T-helper 2 cell treated with Interferon-gamma antibody and Interleukin-4, amounts not matched to agents 5 μg/mL and 100 μg/mL, for 36 hours (primary cell): Measurements from ENCODE around the gene EDARADD.
"Not testable (repeated sequence)": the region's sequence is repeated elsewhere in the genome, so short reads cannot be mapped to it uniquely, and the experiment has no call there.

Source experiments
- DNase-seq: peaks from one replicate; pipeline ENCODE4 v3.0.0; 2021; ENCODE audit warnings: low spot score
- H3K27ac Mint-ChIP-seq: one replicate; pipeline ENCODE4 v1.8.0; 2021; ENCODE audit warnings: mild to moderate bottlenecking, mixed read lengths
- H3K27me3 Mint-ChIP-seq: one replicate; pipeline ENCODE4 v1.8.0; 2021; ENCODE audit warnings: low read depth, mixed read lengths
- H3K36me3 Mint-ChIP-seq: one replicate; pipeline ENCODE4 v1.8.0; 2021; ENCODE audit warnings: low read depth, mixed read lengths
- H3K4me1 Mint-ChIP-seq: one replicate; pipeline ENCODE4 v1.8.0; 2021; ENCODE audit warnings: low read depth, mixed read lengths
- H3K4me3 Mint-ChIP-seq: one replicate; pipeline ENCODE4 v1.8.0; 2022; ENCODE audit warnings: mild to moderate bottlenecking, moderate library complexity, mixed read lengths
- H3K9me3 Mint-ChIP-seq: one replicate; pipeline ENCODE4 v1.8.0; 2021; ENCODE audit warnings: mixed read lengths

The EDARADD gene

GRCh38 chr1:236393681-236394481 is at the start of gene EDARADD:
Gene EDARADD (plus strand): TSS chr1:236394286. CDS start chr1:236394445, 159 bp downstream.
- peak within 1 kb of the TSS; percentile 91 for H3K27ac Mint-ChIP-seq
- no peaks in the 10 kb centered on the region for H3K9me3 Mint-ChIP-seq
- peaks cover 31% of the 10 kb centered on the region for H3K4me1 Mint-ChIP-seq
- H3K27me3 Mint-ChIP-seq, result peaks cover 10% of the 10 kb centered on the region
- H3K36me3 Mint-ChIP-seq, result peaks cover 9% of the 10 kb centered on the region
- DNase-seq, result peak; percentile 25
- peak within 1 kb of the TSS; percentile 92 for H3K4me3 Mint-ChIP-seq

GRCh38 chr1:236345728-236346127 is 48.4 kb upstream of the EDARADD start:
- Mint-ChIP-seq H3K36me3 (no peaks in the 10 kb centered on the region), H3K27me3 (peaks cover 13% of the 10 kb centered on the region), H3K9me3 (no peaks in the 10 kb centered on the region), H3K4me1 (no peaks in the 10 kb centered on the region), H3K27ac (no peak overlapping the region), H3K4me3 (no peak overlapping the region)
- no peak for DNase-seq

GRCh38 chr1:236348071-236348470 is 46.0 kb upstream of the EDARADD start:
- no peaks in the 10 kb centered on the region for H3K36me3 Mint-ChIP-seq
- H3K4me1 Mint-ChIP-seq, result no peaks in the 10 kb centered on the region
- H3K27ac Mint-ChIP-seq, result no peak overlapping the region
- H3K27me3 Mint-ChIP-seq, result peaks cover 10% of the 10 kb centered on the region
- DNase-seq, result no peak
- H3K4me3 Mint-ChIP-seq, result no peak overlapping the region
- H3K9me3 Mint-ChIP-seq, result no peaks in the 10 kb centered on the region

GRCh38 chr1:236350308-236350707 is 43.8 kb upstream of the EDARADD start:
- peaks cover 10% of the 10 kb centered on the region for H3K27me3 Mint-ChIP-seq
- no peaks in the 10 kb centered on the region for H3K36me3 Mint-ChIP-seq
- H3K4me1 Mint-ChIP-seq, result no peaks in the 10 kb centered on the region
- no peak overlapping the region for H3K27ac Mint-ChIP-seq
- no peak overlapping the region for H3K4me3 Mint-ChIP-seq
- no peak for DNase-seq
- no peaks in the 10 kb centered on the region for H3K9me3 Mint-ChIP-seq

GRCh38 chr1:236351875-236352573 is 42.1 kb upstream of the EDARADD start:
- peaks cover 10% of the 10 kb centered on the region for H3K27me3 Mint-ChIP-seq
- H3K27ac Mint-ChIP-seq, result no peak overlapping the region
- no peaks in the 10 kb centered on the region for H3K4me1 Mint-ChIP-seq
- H3K9me3 Mint-ChIP-seq, result no peaks in the 10 kb centered on the region
- no peaks in the 10 kb centered on the region for H3K36me3 Mint-ChIP-seq
- DNase-seq, result no peak
- H3K4me3 Mint-ChIP-seq, result no peak overlapping the region

GRCh38 chr1:236352747-236353146 is 41.3 kb upstream of the EDARADD start:
- H3K9me3 Mint-ChIP-seq, H3K36me3 Mint-ChIP-seq, H3K27ac Mint-ChIP-seq, DNase-seq, H3K4me3 Mint-ChIP-seq, H3K4me1 Mint-ChIP-seq: not testable (repeated sequence)
- H3K27me3 Mint-ChIP-seq, result peaks cover 10% of the 10 kb centered on the region

- no peak for DNase-seq
- H3K4me1 Mint-ChIP-seq, result no peaks in the 10 kb centered on the region
- peaks cover 13% of the 10 kb centered on the region for H3K9me3 Mint-ChIP-seq
- no peak overlapping the region for H3K27ac Mint-ChIP-seq
- H3K4me3 Mint-ChIP-seq, result no peak overlapping the region
- H3K36me3 Mint-ChIP-seq, result no peaks in the 10 kb centered on the region
- H3K27me3 Mint-ChIP-seq, result peaks cover 10% of the 10 kb centered on the region
Measured at GRCh38 chr1:236353813-236354212, 40.3 kb upstream of the EDARADD start.

GRCh38 chr1:236354330-236355147 is 39.5 kb upstream of the EDARADD start:
- H3K4me3 Mint-ChIP-seq, result no peak overlapping the region
- no peaks in the 10 kb centered on the region for H3K4me1 Mint-ChIP-seq
- peaks cover 21% of the 10 kb centered on the region for H3K9me3 Mint-ChIP-seq
- H3K36me3 Mint-ChIP-seq, result no peaks in the 10 kb centered on the region
- peaks cover 9% of the 10 kb centered on the region for H3K27me3 Mint-ChIP-seq
- no peak overlapping the region for H3K27ac Mint-ChIP-seq
- DNase-seq, result no peak

GRCh38 chr1:236356141-236356540 is 37.9 kb upstream of the EDARADD start:
- peaks cover 3% of the 10 kb centered on the region for H3K27me3 Mint-ChIP-seq
- no peak for DNase-seq
- no peak overlapping the region for H3K27ac Mint-ChIP-seq
- H3K36me3 Mint-ChIP-seq, result no peaks in the 10 kb centered on the region
- H3K4me3 Mint-ChIP-seq, result no peak overlapping the region
- H3K4me1 Mint-ChIP-seq, result no peaks in the 10 kb centered on the region
- peaks cover 29% of the 10 kb centered on the region for H3K9me3 Mint-ChIP-seq

- H3K9me3 Mint-ChIP-seq, result peaks cover 29% of the 10 kb centered on the region
- H3K4me3 Mint-ChIP-seq, result no peak overlapping the region
- peaks cover 9% of the 10 kb centered on the region for H3K27me3 Mint-ChIP-seq
- H3K4me1 Mint-ChIP-seq, result no peaks in the 10 kb centered on the region
- no peak for DNase-seq
- H3K27ac Mint-ChIP-seq, result no peak overlapping the region
- no peaks in the 10 kb centered on the region for H3K36me3 Mint-ChIP-seq
Measured at GRCh38 chr1:236361909-236362590, 32.0 kb upstream of the EDARADD start.

GRCh38 chr1:236363237-236363636 is 30.8 kb upstream of the EDARADD start:
- Mint-ChIP-seq H3K4me3 (no peak overlapping the region), H3K27ac (no peak overlapping the region), H3K9me3 (peaks cover 21% of the 10 kb centered on the region), H3K36me3 (no peaks in the 10 kb centered on the region), H3K4me1 (no peaks in the 10 kb centered on the region), H3K27me3 (peaks cover 9% of the 10 kb centered on the region)
- no peak for DNase-seq

- Mint-ChIP-seq H3K4me3 (no peak overlapping the region), H3K27ac (no peak overlapping the region), H3K9me3 (peaks cover 5% of the 10 kb centered on the region), H3K27me3 (peaks cover 6% of the 10 kb centered on the region), H3K4me1 (peaks cover 7% of the 10 kb centered on the region), H3K36me3 (no peaks in the 10 kb centered on the region)
- DNase-seq, result no peak
Measured at GRCh38 chr1:236365999-236366570, 28.0 kb upstream of the EDARADD start.

GRCh38 chr1:236366681-236367080 is 27.4 kb upstream of the EDARADD start:
- DNase-seq, H3K4me1 Mint-ChIP-seq, H3K27ac Mint-ChIP-seq, H3K27me3 Mint-ChIP-seq, H3K9me3 Mint-ChIP-seq, H3K4me3 Mint-ChIP-seq, H3K36me3 Mint-ChIP-seq: not testable (repeated sequence)
